ACHN (cell line): ENCODE data around the gene KLHL36.

ENCODE experiments used
- DNase-seq: peaks from one replicate; pipeline ENCODE4 v3.0.0-alpha.2; 2015
- in situ Hi-C: cut with HindIII; loops from 2 replicates; pipeline ENCODE4 v1.10.0; 2017; ENCODE audit warnings: low sequenced_read_pairs, low pct_ligation_motif_present, low pct_unique_long_range_greater_than_20kb

KLHL36 gene

DNA sequence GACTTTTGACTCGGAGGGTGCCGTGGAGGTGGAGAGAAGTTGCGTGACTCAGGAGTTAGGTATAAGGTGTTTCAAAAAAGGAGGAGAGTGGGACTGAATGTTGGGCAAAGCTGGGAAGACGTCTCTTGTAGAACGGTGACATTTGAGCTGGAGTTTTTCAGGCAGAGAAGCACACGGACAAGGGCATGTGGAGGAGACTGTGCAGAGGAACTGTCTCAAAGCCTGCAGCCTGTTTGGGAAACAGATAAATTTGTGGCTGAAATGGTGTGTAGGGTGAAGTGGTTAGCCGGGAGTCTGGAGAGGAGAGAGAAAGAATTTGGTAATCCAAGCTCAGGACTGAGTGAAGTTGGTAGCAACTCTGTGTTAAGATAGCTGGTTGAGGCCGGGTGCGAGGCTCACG lies 61.3 kb downstream of the KLHL36 start:
- no peak for DNase-seq
- in situ Hi-C loops: no loop called here

DNA sequence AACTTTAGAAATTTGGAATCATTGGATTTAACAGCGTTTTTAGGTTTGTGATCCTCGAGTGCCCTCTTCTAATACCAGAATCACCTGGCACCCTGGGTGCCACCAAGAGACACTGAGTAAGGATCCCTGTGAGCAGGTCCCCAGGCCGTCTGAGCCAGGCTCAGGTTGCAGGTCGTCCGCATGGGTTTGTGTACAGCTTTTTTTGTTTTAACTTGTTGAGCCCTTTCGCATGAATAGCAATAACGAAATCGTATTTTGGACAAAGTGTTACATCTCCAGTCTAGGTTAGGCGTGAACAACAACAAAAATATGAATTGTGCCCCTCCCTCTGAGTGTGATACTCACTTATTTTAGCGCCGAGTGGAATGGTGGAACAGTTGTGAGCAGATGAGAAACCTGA lies 62.4 kb downstream of the KLHL36 start:
- in situ Hi-C loops: no loop called here
- no peak for DNase-seq
